ENCODE results near the gene TAP2. TPM values are rescaled to one million over a fixed set of nuclear protein-coding genes. Genes with fewer than 3 reads are reported as not detected.

Gene TAP2
- total and polyA plus RNA-seq, 2 of the 13 experiments (the other 11 are each of a cell fraction or from before 2014, with no cell fraction given), result 10.3 to 17.6 TPM

GRCh38 chr6:32843979-32844838 lies 5.7 kb upstream of the TAP2 start, which contains the start of gene PSMB8 (continued):
- TF ChIP-seq MXD3 (CRISPR knock-in tag; IDR thresholded peaks at IDR 0.05), result no peak; the same call in 1 of the 2 replicates
- TF ChIP-seq ZNF563 (CRISPR knock-in tag; IDR thresholded peaks at IDR 0.05), result no peak
- TF ChIP-seq AFF4 (CRISPR knock-in tag; IDR thresholded peaks at IDR 0.05), result no peak
- peak; percentile 14; the same call in 1 of the 2 replicates for TF ChIP-seq NRL (CRISPR knock-in tag; IDR thresholded peaks at IDR 0.05; ENCODE audit: borderline replicate concordance)
- TF ChIP-seq ZNF543 (CRISPR knock-in tag; IDR thresholded peaks at IDR 0.05), result no peak; the same call in 1 of the 2 replicates
- TF ChIP-seq ZNF557 (CRISPR knock-in tag; IDR thresholded peaks at IDR 0.05), result no peak
- no peak for TF ChIP-seq ZNF451 (CRISPR knock-in tag; IDR thresholded peaks at IDR 0.05)
- peak; percentile 66 for TF ChIP-seq DRAP1 (CRISPR knock-in tag; IDR thresholded peaks at IDR 0.05)
- TF ChIP-seq ZNF547 (CRISPR knock-in tag; IDR thresholded peaks at IDR 0.05), result no peak
- no peak; the same call in none of the 2 replicates for TF ChIP-seq ZNF276 (CRISPR knock-in tag; IDR thresholded peaks at IDR 0.05; ENCODE audit: low read depth)
- TF ChIP-seq ZSCAN25 (CRISPR knock-in tag; IDR thresholded peaks at IDR 0.05), result peak; percentile 16
- TF ChIP-seq ZBTB20 (CRISPR knock-in tag; IDR thresholded peaks at IDR 0.05; ENCODE audit: borderline replicate concordance, low read depth), result no peak
- TF ChIP-seq ZBTB44 (CRISPR knock-in tag; IDR thresholded peaks at IDR 0.05), result no peak
- TF ChIP-seq ZZZ3 (CRISPR knock-in tag; IDR thresholded peaks at IDR 0.05; ENCODE audit: borderline replicate concordance), result no peak
- peak; percentile 100 for TF ChIP-seq IRF2 (CRISPR knock-in tag; IDR thresholded peaks at IDR 0.05)
- TF ChIP-seq AGO1 (IDR thresholded peaks at IDR 0.05; ENCODE audit: low read depth, low read length, poor library complexity, severe bottlenecking), result no peak
- TF ChIP-seq CBX5 (CRISPR knock-in tag; IDR thresholded peaks at IDR 0.05; ENCODE audit: borderline replicate concordance), result 0 out of 2 replicates have a peak, but pooled peaks have one; percentile 19
- TF ChIP-seq ZBTB8A (CRISPR knock-in tag; IDR thresholded peaks at IDR 0.05; ENCODE audit: borderline replicate concordance, low read depth), result no peak
- TF ChIP-seq ZGPAT (CRISPR knock-in tag; IDR thresholded peaks at IDR 0.05), result peak; percentile 23; the same call in 1 of the 2 replicates
